HG03060 (cell line): Measurements from ENCODE around the gene COQ2.
"Not testable (repeated sequence)": the region's sequence is repeated elsewhere in the genome, so short reads cannot be mapped to it uniquely, and the experiment has no call there.

Experiments used
- ATAC-seq: cut with Tn5 transposase; IDR thresholded peaks from one replicate; pipeline ENCODE4 v1.9.1; 2021; ENCODE audit warnings: low read depth, moderate number of reproducible peaks; ENCODE audit not compliant: unreplicated experiment

Gene COQ2

DNA sequence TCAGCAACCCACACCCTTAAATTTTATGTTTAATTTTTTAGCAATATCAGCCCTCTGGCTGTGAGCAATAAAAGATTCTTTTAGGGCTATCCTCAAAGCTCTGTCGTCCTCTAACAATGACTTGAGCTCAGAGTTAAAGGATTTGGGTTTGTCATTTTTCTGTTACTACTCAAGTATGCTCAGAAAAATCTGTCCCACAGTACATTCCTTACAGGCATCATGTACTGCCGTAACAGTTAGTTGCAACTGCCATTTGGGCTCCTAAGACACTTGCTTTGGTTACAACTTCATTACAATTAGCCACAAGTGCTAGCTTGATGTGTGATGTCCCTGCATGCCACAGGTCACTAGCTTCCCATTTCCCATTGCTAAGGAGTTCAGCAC, 33.2 kb downstream of the COQ2 start:
- ATAC-seq = no peak

- no peak for ATAC-seq
These were observed 33.7 kb downstream of the COQ2 start for GRCh38 chr4:83250687-83251446.

DNA sequence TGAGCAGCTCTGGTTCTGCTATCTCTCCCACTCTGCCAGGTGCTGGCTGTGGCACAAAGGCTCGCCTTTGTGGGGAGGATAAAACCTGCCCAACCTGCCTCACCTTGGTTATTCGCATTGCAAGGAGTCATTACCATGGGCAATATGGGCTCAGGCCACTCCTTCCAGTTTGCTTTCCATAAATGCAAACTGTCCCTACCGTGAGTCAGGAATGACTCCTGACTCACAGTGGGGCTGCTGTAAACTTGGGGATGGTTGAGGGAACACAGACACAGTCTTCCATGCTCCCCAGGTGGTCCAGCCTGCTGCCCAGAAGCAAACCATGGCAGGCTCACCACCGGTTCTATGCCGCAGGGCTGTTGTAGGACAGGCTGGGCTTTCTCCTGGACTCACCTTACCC, 36.1 kb downstream of the COQ2 start:
- ATAC-seq = no peak

DNA sequence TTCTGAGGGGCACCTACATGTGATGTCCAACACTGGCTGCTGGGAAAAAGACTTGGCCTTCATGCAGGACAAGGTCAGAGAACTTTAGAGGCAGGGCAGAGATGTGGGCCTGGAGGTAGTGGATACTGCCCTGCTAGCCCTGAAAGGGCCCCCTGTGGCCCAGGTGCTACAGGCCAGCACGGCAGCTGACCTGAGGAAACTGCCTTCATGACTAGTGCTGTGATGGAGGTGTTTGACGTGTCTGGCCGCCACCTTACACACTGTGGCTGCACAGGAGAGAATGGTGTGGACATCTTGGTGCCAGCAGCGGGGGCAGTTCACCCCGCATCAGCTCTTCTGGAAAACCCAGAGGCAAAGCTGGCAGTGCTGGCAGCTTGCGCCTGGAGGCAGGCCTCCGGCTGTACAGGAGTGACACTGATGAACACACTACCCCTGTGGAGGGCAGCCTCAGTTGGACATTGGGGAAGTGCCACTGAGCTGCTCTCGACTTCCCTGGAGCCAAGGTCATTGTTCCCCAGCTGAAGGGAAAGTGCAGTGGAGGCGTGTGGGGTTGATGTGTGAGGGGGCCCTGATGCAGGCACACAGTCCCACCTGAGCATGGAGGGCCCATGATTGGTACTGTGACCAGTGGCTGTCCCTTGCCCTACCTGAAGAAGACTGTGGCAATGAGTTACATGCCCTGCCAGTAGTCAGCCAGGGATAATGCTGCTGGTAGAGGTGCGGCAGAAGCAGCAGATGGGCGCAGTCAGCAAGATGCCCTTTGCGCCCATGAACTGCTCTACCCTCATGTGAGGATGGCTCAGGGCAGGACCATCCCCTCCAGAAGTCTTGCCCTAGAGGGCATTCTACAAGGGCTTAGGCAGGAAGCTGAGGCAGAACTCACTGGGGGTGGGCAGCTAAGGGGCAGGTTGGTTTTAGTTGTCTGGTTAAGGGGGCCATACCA, 36.9 kb downstream of the COQ2 start:
- ATAC-seq = no peak

DNA sequence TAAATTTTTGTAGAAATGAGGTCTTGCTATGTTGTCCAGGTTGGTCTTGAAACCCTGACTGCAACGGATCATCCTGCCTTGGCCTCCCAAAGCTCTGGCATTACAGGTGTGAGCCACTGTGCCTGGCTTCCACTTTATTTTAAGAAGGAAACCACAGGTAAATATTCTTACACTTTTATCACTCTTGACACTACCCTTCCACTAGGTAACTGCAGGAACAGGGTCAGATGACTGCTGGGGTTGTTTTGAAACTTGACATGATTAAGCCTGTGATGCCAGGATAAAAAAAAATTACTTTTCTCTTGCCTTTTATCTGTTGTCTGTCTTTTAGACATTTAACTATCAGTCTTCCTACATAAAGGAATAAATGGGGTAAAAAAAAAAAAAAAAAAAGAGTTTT, 43.5 kb downstream of the COQ2 start:
- no peak for ATAC-seq

DNA sequence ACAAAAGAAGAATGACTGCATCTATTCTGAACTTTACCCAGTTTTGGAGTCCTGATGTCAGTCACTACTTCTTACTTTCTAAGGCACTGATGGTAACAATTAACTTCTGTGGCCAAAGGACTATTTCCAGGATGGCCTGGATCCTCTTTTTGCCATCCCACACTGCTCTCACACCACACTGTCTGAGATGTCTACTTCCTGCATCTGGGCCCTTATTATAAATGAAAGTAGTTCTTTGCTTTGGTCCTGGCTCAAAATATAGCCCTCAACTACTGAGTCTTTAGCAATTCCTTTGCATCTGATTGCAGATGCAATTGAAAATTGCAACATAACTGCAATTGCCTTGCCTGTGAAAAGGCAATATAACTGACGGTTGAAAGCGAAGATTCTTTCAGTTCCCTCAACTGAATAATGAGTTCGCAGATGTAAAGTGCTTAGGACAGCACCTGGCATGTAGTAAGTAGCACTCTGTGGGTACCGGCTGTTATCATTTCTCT, 44.2 kb downstream of the COQ2 start:
- ATAC-seq = peak; percentile 76

- no peak for ATAC-seq
These were observed 46.0 kb downstream of the COQ2 start for GRCh38 chr4:83238393-83239248.

GRCh38 chr4:83237591-83237990, 47.0 kb downstream of the COQ2 start:
- ATAC-seq = no peak

DNA sequence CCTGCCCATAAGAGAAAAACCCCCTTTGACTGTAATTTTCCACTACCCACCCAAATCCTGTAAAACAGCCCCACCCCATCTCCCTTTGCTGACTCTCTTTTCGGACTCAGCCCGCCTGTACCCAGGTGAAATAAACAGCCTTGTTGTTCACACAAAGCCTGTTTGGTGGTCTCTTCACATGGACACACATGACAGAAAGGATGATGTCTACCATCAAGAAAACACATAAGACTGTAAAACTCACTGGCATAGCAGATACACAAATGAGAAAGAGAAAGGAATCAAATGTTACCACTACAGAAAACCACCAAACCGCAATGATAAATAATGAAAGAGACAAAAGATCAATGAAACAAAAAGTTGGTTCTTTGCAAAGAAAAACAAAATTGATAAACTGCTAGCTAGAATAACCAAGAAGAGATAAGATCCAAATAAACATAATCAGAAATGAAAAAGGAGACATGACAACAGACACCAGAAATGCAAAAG, 48.9 kb downstream of the COQ2 start:
- ATAC-seq = not testable (repeated sequence)

DNA sequence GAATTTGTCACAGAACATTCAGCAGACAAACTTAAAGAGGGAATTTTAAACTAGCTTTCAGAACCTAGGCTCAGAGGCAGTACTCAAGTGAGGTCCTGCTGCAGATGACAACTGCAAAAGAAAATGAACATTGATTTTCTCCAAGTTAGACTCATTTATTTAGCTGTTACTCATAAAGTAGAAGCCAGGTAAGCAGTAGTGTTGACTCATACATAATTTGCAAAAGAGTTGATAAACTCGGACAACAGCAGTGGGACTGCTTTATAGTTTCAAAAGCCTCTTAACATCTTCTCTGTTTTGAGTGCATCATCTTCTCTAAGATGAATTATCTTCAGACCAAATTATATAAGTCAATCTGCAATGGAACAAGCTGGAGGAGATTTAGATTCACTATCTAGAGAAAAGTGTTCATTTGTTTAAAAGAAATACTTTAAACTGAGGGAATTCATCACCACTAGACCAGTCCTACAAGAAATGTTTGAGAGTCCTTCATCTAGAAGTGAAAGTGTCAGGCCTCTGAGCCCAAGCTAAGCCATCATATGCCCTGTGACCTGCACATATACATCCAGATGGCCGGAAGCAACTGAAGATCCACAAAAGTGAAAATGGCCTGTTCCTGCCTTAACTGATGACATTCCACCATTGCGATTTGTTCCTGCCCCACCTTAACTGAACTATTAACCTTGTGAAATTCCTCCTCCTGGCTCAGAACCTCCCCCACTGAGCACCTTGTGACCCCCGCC, 49.5 kb downstream of the COQ2 start:
- ATAC-seq = no peak

GRCh38 chr4:83234387-83234786, 50.2 kb downstream of the COQ2 start:
- not testable (repeated sequence) for ATAC-seq

DNA sequence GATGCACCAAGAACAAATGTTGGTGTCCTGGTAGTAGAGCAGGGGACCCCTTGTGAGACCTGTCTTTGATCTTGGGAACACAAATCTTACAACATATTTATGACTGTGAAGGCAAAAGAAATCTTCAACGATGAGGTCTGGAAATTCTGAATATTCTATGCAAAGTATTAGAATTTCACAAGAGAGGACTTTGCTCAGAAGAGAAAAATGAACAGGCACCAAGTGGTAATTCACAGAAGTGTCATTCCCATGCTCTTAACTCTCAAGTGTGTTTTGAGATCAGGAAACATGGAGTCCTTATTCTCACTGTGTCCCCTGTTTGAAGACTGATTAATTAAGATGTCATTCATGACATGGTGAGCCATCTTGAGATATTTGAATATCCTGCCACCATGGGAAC, 52.5 kb downstream of the COQ2 start:
- no peak for ATAC-seq

DNA sequence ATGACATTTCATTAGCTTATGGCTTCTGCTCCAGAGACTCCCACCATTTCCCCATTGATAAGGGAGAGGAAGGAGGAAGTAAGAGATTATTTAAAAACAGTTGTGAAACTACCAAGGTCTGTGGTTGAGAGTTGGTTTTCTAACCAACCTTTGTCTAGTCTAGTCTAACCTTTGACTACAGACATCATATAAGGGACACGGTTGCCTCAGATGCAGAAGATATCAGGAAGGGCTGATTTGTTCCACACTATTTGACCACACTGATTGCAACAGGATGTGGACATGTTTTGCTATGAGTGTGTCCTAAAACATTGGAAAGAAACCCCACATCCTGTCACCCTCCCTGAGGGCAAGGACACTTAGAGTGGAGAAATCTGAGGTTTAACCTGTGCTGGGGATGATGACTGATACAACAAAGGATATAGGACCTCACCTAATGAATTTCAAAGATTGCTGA, 53.0 kb downstream of the COQ2 start:
- ATAC-seq = peak; percentile 51

GRCh38 chr4:83230928-83231327, 53.7 kb downstream of the COQ2 start:
- no peak for ATAC-seq

DNA sequence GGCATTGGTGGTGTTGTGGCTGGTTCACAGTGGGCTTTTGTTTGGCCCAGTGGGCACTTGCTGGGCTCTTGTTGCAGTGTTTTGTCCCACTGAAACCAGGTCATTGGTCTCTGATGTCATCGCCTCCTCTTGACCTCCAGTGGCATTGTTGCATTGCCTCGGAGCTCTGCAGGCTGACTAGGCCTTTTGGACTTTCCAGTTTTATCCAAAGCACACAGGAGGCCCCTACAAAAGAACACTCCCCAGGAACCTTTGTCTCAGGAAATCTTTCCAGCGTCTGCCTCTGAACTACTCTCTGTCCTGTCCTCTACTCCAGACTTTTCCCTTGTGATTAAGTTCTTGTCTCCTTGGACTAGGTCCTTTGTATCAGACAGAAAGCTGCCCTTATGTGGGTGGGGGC, 54.8 kb downstream of the COQ2 start:
- ATAC-seq = no peak

DNA sequence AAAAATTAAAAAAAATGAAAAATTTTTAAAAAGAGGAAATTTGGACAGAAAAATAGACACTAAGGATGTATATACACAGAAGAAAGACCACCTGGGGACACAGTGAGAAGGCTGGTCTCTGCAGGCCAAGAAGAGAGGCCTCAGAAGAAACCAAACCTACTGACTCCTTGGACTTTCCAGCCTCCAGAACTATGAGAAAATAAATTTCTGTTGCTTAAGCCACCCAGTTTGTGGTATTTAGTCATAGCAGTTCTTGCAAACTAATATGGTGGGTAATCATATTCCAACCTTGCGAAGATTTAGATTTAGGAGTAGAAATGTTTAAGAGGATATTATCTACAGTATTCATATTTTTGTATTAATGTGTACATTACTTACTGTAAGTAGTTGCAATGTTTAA, 56.4 kb downstream of the COQ2 start:
- ATAC-seq = no peak

DNA sequence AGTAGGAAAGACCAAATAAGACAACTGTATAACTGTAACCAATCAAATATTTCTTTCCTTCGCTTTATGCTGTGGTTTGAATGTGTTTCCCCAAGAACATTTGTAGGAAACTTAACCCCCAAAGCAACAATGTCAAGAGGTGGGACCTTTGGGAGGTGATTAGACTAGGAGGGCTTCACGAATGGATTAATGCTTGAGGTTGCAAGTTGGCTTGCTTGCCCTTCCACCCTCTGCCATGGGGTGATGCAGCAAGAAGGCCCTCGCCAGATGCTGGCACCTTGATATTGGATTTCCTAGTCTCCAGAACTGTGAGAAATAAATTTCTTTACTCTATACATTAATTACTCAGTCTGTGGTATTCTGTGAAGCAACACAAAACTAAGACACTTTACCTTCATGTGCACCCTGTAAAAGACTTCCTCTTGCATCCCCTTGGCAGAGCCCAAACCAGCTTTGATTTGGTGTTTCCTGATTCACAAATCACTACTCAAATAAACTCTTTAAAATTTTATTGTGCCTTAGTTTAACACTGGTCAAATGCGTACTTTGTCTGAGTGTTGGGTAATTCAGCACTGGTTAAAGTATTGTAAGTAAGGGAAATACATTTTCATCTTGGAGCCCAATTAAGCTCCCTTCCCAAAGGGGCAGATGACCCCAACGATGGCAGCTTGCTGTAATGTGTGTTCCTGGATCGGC, 59.9 kb downstream of the COQ2 start:
- no peak for ATAC-seq

DNA sequence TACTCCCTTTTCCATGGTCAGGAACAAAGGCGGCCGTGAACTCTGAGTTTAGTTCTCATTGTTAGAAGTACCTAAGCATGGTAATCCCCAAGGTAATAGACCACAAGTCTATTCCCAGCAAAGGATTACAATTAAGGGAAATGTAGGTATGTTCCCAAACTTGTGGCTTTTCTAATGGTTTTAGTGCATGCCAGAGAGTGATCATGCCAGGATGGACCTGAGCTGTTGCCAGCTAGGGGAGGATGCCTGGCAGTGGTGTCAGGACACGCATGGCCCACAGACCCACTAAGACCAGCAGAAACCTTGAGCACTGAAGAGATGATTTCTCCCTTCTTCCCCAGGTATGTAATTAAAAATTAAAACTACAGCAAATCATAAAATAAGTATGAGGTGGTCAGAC, 60.8 kb downstream of the COQ2 start:
- ATAC-seq = no peak

DNA sequence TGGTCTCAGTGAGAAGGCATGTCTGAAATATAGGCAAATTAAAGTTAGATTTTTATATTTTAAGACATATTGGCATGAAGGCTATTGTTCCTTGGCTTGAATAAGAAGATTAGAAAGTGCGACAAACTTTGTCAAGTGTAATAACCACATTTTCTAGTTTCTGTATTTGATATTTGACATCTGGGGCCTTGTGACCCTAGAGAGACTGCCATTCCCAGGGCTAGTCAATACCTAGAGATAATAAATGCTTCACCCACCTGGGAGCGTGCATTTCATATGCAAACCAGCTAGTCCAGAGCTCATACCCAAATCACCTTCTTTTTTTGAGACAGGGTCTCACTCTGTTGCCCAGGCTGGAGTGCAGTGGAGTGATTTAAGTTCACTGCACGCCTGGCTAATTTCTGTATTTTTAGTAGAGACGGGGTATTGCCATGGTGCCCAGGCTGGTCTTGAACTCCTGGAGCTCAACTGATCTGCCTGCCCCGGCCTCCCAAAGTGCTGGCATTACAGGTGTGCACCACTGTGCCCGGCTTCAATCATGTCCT, 62.6 kb downstream of the COQ2 start:
- peak; percentile 36 for ATAC-seq
